GM10266 (cell line): ENCODE measurements around the gene ETV1.

Experiments
- DNase-seq: peaks from one replicate; pipeline ENCODE4 v3.0.0; 2012; ENCODE audit errors: extremely low spot score
- CTCF ChIP-seq: IDR thresholded peaks from 2 replicates; pipeline ENCODE4 v1.5.1; 2012; ENCODE audit warnings: mild to moderate bottlenecking, low read depth; ENCODE audit not compliant: control insufficient read depth, insufficient read depth; ENCODE audit errors: missing control alignments

The ETV1 gene

GRCh38 chr7:13848681-13849131, 140.8 kb downstream of the ETV1 start:
- no peak for TF ChIP-seq CTCF
- DNase-seq: no peak

GRCh38 chr7:13846386-13846785, 143.1 kb downstream of the ETV1 start:
- no peak for DNase-seq
- TF ChIP-seq CTCF: no peak

GRCh38 chr7:13845601-13846000, 143.9 kb downstream of the ETV1 start:
- no peak for DNase-seq
- TF ChIP-seq CTCF: no peak

- no peak for TF ChIP-seq CTCF
- no peak for DNase-seq
These were observed 144.5 kb downstream of the ETV1 start for GRCh38 chr7:13844954-13845353.

- no peak for DNase-seq
- TF ChIP-seq CTCF: no peak
These were observed 148.2 kb downstream of the ETV1 start for GRCh38 chr7:13841284-13841683.
